ENCODE measurements around the gene WDR27.

Gene WDR27

GRCh38 chr6:169590376-169590939 is 111.4 kb downstream of the WDR27 start:
- no peak for DNase-seq

- DNase-seq, result no peak
Measured at GRCh38 chr6:169589699-169590257, 112.1 kb downstream of the WDR27 start.

- no peak for DNase-seq
Measured at GRCh38 chr6:169589293-169589692, 112.5 kb downstream of the WDR27 start.

DNA sequence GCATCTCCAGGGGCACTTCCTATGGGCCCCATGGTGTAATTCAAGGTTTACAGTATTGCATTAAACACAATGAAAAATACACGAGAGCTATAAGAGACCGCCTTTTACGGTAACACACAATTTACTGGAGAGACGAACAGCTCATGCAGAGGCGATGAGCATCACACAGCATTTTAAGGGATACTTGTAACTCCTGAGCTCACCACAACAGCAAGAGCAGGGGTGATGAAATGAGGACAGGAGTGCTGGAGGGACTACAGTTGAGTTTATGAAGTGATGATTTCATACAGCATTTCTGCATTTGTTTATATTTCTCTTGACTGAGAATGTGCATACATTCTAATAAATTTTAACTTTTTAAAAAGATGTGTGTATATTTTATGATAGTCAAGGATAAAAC is 113.9 kb downstream of the WDR27 start:
- DNase-seq, result no peak

DNA sequence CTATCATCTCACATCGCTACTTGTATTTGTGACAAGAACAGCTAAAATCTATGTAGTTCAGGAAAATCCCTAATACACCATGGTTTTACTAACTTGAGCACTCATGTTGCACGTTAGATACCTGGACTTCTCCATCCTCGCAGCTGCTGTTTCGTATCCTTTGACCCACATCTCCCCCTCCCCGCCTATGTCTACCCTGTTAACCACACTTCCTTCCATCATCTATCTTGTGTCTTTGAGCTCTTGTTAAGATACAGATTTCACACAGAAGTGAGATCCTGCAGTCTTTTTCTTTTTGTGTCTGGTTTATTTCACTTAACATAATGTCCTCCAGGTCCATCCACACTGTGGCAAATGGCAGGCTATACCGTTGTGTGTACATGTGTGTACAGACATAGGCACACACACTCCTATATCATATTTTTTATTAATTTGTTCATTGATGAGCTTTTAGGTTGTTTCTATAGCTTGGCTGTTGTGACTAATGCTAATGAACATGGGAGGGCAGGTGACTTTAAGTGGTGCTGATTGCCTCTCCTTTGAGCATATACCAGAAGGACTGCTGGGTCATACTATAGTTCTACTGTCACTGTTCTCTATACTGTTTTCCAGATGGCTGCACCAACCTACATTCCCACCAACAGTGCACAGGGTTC is 117.8 kb downstream of the WDR27 start:
- no peak for DNase-seq

GRCh38 chr6:169579407-169580111 is 122.3 kb downstream of the WDR27 start:
- no peak for DNase-seq

GRCh38 chr6:169577974-169578373 is 123.9 kb downstream of the WDR27 start:
- no peak for DNase-seq

- no peak for DNase-seq
Measured at GRCh38 chr6:169577236-169577635, 124.6 kb downstream of the WDR27 start.

DNA sequence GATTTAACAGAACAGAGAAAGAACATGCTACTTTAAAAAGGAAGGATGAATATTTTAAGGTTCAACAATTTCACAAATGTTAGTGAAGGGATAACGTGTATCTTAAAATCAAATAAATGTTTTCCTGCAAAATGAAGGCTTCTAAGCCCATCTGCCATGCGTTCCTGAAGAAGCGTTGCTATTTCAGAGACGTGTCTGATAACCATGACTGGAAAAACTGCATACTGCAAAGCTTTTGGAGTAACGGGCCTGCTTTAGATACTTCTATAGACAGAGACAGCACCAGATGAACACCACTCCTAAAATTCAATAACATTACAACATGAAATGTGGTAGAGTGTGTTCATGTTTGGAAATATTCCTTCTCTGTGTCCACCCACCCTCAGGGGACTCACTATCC is 126.0 kb downstream of the WDR27 start:
- DNase-seq, result no peak

GRCh38 chr6:169575365-169575764 is 126.5 kb downstream of the WDR27 start:
- DNase-seq, result no peak

GRCh38 chr6:169574420-169574819 is 127.4 kb downstream of the WDR27 start:
- DNase-seq, result no peak

DNA sequence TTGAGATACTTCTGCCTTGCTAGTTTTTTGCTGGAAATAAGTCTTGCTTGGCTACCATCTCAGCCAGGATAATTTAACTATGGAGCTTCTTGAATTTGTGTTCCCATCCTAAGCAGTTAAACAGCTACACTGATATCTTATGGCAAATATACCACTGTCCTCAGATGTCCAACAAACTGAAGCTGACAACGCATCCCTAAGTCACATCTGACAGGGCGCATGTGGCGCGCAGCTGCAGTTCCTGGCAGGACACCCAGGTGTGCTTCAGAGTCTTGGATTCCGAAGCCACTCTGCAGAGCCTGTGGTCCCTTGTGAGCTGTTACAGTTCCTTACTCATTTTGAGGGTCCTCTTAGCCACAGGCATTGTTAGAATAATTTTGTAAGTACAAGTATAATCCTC is 127.9 kb downstream of the WDR27 start:
- no peak for DNase-seq

DNA sequence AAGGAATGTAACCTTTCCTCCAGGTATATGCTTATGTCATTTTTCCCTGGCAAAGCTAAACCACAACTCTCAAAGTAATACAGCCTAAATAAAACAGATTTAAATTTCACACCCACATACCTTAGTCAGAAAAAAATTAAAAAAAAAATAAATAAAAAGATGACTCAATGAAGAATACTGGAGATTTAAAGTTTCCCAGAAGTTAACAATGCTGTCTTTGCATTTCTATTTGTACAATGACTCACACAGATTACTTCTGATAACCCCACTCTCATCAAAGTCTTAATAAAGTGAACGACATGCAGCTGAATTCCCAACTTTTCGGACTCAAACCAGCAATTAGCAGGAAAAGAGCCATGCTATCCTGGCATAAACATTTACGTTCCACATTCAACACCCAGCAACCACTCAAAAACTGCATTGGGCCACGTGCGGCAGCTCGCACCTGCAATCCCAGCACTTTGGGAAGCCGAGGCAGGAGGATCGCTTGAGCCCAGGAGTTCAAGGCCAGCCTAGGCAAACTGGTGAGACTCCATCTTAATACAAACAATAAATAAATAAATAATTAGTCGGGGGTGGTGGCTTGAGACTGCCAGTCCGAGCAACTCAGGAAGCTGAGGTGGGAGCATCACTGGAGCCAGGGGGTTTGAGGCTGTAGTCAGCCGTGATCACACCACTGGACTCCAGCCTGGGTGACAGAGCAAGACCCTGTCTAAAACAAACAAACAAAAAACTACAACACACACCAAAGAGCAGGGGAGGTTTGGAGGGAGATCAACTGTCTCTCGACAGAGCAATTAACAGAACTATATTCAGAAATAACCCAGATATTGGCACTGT is 130.5 kb downstream of the WDR27 start:
- no peak for DNase-seq

- DNase-seq, result no peak
Measured at GRCh38 chr6:169568314-169569087, 133.3 kb downstream of the WDR27 start.

DNA sequence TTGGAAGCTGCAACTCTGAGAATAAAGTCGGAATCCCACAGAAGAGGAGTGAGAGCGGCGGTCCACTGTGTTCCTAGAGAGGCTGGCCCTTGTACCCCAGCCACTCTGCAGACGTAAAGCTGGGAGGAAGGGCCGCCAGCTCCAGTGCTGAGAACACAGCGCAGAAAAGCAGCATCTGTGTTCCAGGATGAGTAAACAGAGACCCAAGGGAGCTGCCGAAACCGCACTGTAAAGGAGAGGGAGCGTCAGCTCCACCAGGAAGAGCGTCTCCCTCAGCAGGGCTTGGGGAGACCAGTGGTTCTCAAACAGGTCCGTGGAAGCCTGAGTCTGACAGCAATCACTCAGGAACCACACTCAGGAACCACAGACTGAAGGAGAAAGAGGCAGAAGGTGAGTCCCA is 134.0 kb downstream of the WDR27 start:
- DNase-seq, result no peak

DNA sequence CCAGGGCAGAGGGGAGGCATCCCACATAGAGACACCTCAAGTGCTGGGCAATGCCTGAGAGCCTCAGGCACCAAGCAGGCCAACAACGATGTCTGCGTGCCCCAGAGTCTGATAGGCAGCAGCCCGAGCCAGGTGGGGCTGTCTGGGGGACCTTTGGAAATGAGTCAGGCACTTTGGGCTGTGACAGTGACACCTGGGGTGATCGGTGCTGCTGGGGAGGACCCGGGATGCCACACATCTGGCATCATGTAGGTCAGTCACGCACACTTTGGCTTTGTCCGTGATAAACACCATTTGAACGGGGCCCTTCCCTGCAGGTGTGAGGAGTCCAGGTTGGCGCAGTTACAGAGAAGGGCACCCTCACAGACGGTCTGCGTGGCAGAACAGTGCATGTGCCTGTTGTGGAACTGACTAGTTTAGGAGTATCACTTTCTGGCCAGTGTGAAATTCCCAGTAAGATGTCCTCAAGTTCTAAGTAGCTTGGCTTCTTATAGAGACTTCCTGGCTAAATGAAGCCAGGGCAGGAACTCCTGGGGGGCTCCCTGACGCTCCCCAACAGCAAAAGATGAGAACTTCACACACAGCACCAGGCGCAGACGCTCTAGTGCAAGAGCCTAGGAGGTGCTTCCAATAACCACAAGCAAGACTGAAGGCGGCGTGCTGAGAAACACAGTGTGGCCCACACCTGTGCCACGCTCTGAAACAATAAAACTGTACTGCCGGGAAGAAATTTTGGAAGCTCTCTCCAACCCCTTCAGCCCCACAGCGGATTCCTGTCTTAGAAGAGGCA is 134.7 kb downstream of the WDR27 start:
- DNase-seq, result no peak

DNA sequence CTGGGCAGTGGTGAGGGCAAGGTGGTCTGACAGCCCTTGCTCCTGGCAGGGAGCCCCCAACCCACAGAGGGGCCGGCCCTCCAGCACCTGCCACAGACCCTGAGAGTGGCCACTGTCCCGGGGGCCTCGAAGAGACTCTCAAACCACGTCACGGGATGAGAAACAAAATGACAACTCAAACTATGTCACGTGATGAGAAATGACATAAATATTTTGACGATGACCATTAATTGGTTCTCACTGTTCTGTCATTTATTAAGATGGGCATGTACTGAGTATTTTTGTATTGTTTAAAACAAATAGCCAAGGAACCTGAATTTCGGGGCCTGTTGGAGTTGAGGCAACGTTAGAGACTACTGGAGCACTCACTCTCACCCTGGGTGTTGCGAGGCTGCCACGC is 135.5 kb downstream of the WDR27 start:
- DNase-seq, result no peak

GRCh38 chr6:169564453-169565240 is 137.2 kb downstream of the WDR27 start:
- no peak for DNase-seq

GRCh38 chr6:169561665-169562064 is 140.2 kb downstream of the WDR27 start:
- no peak for DNase-seq

DNA sequence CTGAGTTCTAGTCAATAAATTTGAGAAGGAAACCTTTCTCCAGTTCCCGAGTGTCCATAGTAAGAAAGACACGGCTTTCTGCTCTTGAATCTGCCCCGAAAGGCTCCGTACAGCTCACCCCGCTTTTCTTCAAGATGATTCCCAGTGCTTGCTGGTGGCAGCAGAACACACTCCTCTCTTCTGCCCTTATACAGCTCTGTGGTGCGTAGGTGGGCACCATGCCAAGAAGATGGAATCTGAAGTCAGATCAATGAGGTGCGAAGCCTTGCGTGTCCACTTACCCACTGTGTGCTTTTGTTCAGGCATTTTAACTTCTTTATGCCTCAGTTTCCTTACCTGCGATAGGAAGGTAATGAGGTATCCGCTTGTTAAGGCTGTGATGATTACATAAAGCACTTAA is 142.2 kb downstream of the WDR27 start:
- no peak for DNase-seq
